C4-2B (cell line): Measurements from ENCODE around the gene SAMD13.

Experiments used
- ZFX ChIP-seq: fragments of 450-650 bp; IDR thresholded peaks from 2 replicates; pipeline ENCODE4 v1.6.1; 2017
- TF ChIP-seq, protein P1 (sequence below): fragments of 450-650 bp; conservative IDR thresholded peaks from 2 replicates; pipeline ENCODE4 v1.5.1; 2017; ENCODE audit warnings: mild to moderate bottlenecking

DNA sequence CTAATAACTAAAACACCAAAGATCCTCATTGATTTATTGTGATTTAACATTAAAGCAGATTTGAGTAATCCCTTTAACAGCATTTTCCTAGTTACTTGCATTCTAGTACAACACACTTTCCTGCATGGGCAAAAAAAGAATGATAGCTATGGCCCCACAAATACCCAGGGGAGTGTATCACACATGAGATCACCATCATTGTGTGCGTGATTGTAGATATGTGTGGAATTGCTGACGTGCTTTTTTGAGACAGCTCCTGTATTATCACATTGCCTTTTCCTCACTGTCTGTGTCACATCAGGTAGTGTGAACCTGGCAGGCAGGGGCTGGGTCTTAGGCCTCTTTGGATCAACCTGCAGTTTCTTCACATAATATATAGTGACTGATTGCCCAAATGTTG, 48.5 kb upstream of the SAMD13 start:
- TF ChIP-seq, protein P1, sequence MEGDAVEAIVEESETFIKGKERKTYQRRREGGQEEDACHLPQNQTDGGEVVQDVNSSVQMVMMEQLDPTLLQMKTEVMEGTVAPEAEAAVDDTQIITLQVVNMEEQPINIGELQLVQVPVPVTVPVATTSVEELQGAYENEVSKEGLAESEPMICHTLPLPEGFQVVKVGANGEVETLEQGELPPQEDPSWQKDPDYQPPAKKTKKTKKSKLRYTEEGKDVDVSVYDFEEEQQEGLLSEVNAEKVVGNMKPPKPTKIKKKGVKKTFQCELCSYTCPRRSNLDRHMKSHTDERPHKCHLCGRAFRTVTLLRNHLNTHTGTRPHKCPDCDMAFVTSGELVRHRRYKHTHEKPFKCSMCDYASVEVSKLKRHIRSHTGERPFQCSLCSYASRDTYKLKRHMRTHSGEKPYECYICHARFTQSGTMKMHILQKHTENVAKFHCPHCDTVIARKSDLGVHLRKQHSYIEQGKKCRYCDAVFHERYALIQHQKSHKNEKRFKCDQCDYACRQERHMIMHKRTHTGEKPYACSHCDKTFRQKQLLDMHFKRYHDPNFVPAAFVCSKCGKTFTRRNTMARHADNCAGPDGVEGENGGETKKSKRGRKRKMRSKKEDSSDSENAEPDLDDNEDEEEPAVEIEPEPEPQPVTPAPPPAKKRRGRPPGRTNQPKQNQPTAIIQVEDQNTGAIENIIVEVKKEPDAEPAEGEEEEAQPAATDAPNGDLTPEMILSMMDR, result no peak
- no peak for TF ChIP-seq ZFX
